Stimulated activated CD4-positive, alpha-beta T cell treated with anti-CD3 and anti-CD28 coated beads, TNF-alpha, amount 100 ng/mL, for 24 hours (primary cell): Measurements from ENCODE around the gene CD7.

ENCODE experiments used
- DNase-seq, 3 experiments: peaks; one replicate each; pipeline ENCODE4 v3.0.0-alpha.2; 2020; ENCODE audit warnings: low read depth in 3 of 3

The CD7 gene

DNA sequence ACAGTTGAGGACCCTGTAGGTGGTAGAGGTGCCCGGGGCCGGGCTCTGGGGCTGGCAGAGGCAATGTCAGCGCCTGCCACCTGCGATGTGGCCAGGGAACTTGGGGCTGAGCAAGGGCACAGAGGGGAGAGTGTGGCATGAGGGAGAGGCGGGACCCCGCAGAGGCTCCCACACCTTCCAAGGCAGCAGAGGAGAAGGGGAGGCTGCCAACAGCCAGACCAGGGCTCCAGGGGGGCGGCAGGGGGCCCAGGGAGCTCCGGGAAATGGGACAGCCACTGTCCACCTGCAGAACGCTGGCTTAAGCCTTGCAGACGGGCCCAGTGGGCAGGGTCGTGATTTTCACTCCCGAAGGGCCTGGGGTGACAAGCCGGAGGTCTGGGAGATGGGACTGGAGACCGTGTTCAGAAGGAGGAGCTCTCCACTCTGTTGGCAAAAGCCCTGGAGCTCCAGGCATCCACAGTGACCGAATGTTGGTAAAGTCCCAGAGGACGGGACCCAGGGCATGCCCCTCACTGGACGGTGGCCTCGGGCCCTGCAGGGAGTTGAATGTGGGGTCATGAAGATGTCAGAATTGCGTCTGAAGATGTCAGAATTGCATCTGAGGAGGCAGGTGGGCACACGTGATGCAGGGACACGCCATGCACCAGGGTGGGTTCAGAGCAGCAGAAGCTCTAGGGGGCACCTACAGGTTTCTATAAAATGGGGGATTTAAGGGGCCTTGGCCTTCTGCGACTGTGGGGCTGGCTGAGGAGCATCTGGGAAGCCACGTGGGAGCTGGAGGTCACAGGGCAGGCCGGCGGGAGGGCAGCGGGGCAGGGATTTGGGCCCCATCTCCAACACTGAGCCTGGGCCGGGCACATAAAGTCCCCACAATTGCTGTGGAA, 18.6 kb downstream of the CD7 start:
- DNase-seq: no peak

DNA sequence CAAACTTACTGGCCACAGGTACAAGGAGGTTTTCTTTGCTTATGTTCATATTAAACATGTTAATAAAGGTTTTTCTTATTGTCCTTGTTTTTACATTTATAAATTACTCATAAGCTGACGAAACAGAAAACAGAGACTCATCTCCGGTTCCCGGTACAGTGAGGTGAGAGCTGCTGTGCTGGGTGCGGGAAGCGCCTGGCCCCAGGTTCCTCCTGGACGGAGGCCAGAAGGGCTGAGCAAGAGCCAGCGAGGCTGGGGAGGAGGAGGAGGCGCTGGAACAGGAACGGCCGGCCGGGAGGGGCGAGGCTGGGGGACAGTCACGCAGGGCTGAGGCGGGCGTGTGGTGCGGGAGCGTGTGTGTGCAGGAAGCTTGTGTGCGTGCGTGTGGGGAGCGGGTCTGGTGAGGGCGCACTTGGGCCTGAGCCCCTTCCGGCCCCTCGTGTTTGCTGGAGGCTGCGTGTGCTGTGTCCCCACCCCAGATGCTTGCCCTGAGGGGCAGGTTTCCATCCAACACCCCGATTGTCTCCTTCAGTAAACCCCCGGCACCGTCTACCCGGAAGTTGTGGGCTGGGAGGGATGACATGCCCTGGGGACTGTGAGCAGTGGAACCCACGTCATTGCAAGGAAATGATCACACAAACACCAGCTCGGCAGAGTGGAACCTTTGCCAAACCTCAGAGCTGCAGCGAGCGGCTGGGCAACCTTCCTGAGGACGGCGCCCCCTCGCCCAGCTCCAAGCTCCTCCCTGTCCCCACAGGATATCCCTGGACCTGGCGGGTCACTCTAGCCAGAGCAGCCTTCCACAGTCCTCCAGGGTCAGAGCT, 19.5 kb downstream of the CD7 start:
- peak; percentile 82 to 92 (median 89) for DNase-seq

GRCh38 chr17:82297280-82297713, 20.1 kb downstream of the CD7 start:
- peak; percentile 68 to 93 (median 76) for DNase-seq

- DNase-seq: no peak
Observed at GRCh38 chr17:82296511-82297279, 20.7 kb downstream of the CD7 start.

DNA sequence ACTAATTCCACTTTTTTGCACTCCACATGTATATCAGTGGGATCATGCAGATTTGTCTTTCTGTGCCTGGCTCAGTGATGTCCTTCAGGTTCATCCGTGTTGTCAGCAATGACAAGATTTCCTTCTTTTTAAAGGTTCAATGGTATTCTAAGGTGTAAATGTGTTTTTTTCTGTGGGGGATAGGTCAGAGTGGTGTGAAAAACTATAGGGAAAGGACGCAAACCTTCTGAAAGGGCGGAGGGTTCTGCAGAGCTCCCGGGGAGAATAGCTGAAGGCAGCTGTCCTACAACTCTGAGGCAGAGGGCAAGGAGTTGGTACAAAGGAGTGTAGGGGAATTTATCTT, 22.0 kb downstream of the CD7 start:
- DNase-seq: no peak

GRCh38 chr17:82294064-82294773, 23.2 kb downstream of the CD7 start:
- no peak for DNase-seq

DNA sequence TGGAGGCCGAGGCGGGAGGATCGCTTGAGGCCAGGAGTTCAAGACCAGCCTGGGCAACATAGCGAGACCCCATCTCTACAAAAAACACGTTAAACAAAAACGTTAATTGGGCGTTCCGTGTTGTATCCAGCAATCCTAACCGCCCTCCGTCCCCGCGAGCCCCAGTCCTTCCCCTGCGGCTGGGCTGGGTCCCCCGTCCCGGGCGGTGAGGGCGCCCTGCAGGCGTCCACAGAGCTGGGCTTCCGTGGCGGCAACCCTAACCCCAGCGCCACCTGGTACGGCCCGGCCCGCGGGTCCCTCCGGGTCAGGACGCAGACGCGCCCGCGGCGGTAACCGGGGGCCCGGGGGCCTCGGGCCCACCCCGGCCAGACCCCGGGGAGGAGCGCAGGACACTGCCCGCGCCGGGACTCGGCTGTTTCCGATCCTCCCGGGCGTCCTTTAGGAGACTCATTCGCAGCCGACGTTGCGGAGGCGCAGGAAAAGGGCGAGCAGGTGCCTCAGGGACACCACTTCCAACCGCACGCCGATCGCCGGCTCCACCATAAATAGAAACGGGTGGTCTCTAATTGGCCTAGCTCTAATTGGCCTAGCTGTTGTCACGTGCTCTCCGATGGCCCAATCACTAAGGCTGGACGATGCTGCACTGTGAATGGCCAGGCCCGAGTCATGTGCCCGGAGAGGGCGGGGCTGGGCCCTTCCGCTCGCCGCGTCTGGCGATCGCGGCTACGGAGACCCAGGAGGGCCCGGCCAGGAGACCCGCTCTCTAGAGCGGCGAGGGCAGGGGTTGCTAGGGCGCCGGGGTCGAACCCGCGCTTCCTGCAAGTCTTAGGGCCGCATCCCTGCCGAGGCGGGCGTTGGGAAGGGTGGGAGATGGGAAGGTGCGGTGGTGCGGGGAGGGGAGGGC, 24.9 kb downstream of the CD7 start:
- DNase-seq: peak; percentile 81 to 91 (median 85)

GRCh38 chr17:82291582-82292250, 25.7 kb downstream of the CD7 start:
- DNase-seq: no peak

DNA sequence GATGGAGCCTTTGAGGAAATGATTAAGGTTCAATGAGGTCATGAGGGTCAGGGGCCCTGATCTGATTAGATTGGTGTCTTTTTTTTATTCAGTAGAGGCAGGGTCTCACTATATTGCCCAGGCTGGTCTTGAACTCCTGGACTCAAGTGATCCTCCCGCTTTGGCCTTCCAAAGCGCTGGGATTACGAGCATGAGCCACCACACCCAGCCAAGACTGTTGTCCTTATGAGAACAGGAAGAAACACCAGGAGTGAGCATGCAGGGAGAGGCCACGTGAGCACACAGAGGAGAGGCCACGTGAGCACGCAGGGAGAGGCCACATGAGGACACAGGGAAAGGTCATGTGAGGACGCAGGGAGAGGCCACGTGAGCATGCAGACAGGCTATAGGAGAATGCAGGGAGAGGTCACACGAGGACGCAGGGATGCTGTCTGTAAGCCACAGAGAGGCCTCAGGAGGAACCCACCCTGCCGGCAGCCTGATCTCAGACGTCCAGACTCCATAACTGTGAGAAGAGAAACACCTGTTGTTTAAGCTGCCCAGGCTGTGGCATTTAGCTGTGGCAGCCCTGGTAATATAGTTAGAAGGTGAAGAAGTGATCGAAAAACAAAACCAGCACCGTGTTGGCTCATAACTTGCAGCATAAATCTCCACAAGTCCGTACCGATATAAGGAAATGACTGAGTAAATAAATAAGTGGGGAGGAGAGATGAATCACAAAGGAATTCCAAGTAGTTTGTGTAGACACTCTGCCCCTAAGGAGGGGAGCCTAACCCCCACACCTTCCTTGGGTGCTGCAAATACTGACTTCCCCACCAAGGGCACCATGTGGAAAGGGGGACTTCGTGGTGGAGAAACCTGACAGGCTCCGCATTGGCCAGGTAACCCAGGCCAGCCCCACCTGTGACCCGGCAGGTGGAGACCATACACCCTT, 29.3 kb downstream of the CD7 start:
- no peak for DNase-seq

- no peak for DNase-seq
Observed at GRCh38 chr17:82287013-82287867, 30.2 kb downstream of the CD7 start.

GRCh38 chr17:82285141-82285540, 32.3 kb downstream of the CD7 start:
- no peak for DNase-seq

DNA sequence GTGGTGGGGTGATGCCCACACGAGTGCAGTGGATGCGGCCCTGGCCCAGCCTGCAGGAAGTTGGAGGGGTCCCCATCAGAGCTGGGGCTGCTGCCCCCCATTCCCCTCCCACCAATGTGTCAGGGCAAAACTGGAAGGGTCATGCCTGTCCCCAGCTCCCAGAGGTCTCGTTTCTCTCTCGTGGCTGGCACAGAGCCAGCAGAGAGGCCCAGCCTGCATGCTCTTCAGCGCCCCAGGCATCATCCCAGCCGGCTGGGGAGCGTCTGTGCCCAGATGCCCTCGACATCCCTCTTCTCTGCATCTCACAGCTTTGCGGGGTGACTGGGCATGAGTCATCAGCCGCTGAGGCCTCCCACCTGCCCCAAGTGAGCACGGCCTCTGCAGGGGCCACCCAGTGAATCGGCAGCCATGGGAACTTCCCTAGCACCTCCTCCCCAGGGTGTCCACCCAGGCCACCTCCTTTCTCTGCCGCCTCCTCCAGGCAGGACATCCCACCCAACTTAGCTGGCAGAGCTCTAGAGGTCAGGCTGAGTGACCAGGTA, 34.1 kb downstream of the CD7 start:
- DNase-seq: peak in 1 of 3 experiments; percentile 67

GRCh38 chr17:82282239-82283207, 34.9 kb downstream of the CD7 start:
- no peak for DNase-seq

DNA sequence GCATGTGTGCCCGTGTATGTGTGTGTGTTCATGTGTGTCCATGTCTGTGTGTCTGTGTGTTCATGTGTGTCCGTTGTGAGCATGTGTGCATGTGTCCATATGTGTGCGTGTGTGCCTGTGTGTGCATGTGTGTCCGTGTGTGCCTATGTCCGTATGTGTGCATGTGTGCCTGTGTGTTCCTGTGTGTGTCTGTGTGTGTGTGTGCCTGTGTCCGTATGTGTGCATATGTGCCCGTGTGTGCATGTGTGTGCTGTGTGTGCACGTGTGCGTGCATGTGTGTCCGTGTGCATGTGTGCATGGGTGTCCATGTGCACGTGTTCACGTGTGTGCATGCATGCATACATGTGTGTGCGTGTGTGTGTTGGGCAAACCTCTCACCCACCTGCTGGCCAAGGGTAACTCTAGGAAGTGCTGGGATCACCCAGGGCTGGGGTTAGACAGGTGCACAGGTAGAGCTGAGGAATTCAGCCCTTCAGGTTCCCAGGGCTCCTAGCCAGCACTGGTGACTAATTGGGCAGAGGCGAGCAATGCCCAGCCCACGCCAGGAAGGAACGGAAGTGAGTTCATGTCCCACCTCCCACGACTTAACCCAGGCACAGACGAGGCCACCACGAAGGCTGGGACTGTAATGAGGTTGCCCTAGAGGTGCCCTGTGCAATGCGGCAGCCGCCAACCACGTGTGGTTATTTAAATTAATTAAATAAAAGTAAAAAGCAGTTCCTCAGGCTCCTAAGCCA, 35.7 kb downstream of the CD7 start:
- DNase-seq: peak in 1 of 3 experiments; percentile 57

GRCh38 chr17:82281076-82281475, 36.3 kb downstream of the CD7 start:
- DNase-seq: no peak

- DNase-seq: no peak
Observed at GRCh38 chr17:82280537-82280936, 36.9 kb downstream of the CD7 start.
